HG02852 (cell line): ENCODE data around the gene PDE6C.

Experiments used
- ATAC-seq: cut with Tn5 transposase; IDR thresholded peaks from one replicate; pipeline ENCODE4 v1.9.1; 2021; ENCODE audit warnings: mild to moderate bottlenecking, moderate library complexity; ENCODE audit not compliant: unreplicated experiment

PDE6C gene

GRCh38 chr10:93612311-93612710 lies at the start of gene PDE6C:
TSS of gene PDE6C (plus strand) at chr10:93612537. CDS start at chr10:93612726, 189 bp downstream.
- ATAC-seq, result no peak

- ATAC-seq, result no peak
These were observed 46.9 kb upstream of the PDE6C start for GRCh38 chr10:93565446-93565845.

- ATAC-seq, result no peak
These were observed 45.7 kb upstream of the PDE6C start, which contains the start of gene FFAR4 for GRCh38 chr10:93566435-93567276. TSS of gene FFAR4 (plus strand) at chr10:93566665. CDS start at chr10:93566721, 56 bp downstream.

- ATAC-seq, result no peak
These were observed 44.8 kb upstream of the PDE6C start for GRCh38 chr10:93567277-93568104.

GRCh38 chr10:93568105-93568390 lies 44.3 kb upstream of the PDE6C start:
- ATAC-seq, result no peak

- ATAC-seq, result no peak
These were observed 42.0 kb upstream of the PDE6C start for GRCh38 chr10:93570383-93570782.

- ATAC-seq, result no peak
These were observed 39.7 kb upstream of the PDE6C start for GRCh38 chr10:93572606-93573005.

GRCh38 chr10:93573051-93573909 lies 39.1 kb upstream of the PDE6C start:
- no peak for ATAC-seq

- no peak for ATAC-seq
These were observed 38.4 kb upstream of the PDE6C start for GRCh38 chr10:93573924-93574323.

- no peak for ATAC-seq
These were observed 35.4 kb upstream of the PDE6C start for GRCh38 chr10:93576888-93577287.

- ATAC-seq, result no peak
These were observed 34.8 kb upstream of the PDE6C start for GRCh38 chr10:93577565-93577964.

- ATAC-seq, result no peak
These were observed 33.2 kb upstream of the PDE6C start for GRCh38 chr10:93579089-93579488.

- ATAC-seq, result no peak
These were observed 32.2 kb upstream of the PDE6C start for GRCh38 chr10:93579985-93580711.

- ATAC-seq, result no peak
These were observed 31.5 kb upstream of the PDE6C start for GRCh38 chr10:93580828-93581227.

- no peak for ATAC-seq
These were observed 27.9 kb upstream of the PDE6C start for GRCh38 chr10:93584445-93584844.

- ATAC-seq, result no peak
These were observed 22.4 kb upstream of the PDE6C start for GRCh38 chr10:93589648-93590562.

GRCh38 chr10:93590638-93591037 lies 21.7 kb upstream of the PDE6C start:
- ATAC-seq, result no peak

- no peak for ATAC-seq
These were observed 21.1 kb upstream of the PDE6C start for GRCh38 chr10:93591065-93591808.

GRCh38 chr10:93593254-93593653 lies 19.1 kb upstream of the PDE6C start:
- ATAC-seq, result no peak
